Stimulated activated CD4-positive, alpha-beta T cell treated with anti-CD3 and anti-CD28 coated beads, Interleukin-4, amount 100 ng/mL, for 24 hours (primary cell): ENCODE measurements around the gene TINAGL1.

Experiments
- DNase-seq: peaks from one replicate; pipeline ENCODE4 v3.0.0-alpha.2; 2020

TINAGL1 gene

DNA sequence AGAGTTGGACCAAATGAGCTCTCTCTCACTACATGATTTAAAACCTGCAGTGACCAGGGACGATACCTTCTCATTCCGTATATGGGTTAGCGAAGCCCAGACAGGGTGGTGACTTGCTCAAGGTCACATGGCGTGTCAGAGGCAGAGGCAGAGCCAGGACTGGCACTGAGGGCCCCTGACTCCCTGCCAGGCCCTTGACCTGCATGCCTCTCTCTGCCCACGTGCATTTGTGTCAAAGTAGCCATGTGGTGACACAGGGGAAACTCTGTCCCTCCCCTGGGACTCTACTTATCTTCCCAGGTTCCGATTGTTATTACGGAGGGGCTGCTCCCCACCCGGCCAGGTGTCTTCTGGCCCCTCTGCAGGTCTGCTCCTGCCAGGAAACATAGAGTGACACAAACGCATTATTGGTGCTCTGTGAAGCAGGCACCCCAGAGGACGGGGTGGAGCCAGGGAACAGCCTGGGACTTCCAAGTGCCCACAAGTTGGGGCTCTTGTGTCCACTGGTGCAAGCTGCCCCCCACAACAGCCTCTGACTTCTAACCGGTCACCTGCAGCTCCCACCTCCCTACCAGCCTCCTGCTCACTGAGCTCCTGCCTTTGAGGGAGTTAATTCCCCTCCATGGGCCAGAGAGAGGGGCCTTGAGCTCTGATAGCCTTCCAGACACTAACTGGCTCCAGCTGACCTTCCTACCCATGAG lies 7.3 kb upstream of the TINAGL1 start:
- no peak for DNase-seq

DNA sequence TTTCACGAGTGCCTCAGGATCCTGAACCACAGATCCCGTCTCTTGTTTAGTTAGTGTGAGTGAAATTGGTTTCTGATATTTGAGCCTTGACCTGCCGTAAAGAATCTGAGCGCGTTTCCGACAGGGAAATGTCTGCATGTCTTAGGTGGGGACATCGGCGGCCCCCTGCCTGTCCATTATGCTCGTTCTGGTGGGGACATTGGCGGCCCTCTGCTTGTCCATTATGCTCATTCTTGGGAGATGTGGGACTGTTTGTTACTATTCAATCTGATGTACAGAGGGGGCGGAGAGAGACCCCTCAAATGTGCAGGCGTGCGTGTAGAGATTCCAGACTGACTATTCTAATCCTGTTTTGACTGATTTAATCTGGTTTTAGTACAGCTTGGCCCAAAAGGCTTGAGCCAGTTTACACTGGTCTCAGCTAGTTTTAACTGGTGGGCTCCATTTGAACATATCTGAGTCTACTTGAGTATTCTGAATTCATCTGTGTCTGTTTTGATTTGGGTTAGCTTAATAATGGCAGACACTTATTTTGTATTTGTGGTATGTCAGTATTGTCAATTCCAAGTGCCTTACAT lies 6.6 kb upstream of the TINAGL1 start:
- DNase-seq = no peak

DNA sequence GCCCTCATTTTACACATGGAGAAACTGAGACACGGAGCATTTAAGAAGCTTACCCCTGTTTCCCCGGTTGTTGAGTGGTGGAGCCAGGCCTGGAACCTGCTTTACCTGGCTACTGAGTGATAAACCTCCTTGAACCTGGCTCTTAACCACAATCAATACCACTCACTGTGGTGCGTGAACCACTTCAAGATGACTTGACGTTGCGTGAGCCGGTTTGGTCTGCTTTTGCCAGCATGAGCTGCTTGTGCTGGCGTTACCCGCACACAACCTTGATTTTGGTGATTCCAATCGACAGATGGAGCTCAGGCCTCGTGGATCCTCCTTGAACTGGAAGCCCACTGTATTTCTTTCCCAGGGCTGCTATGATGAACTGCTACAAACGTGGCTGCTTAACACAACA lies 6.1 kb upstream of the TINAGL1 start:
- no peak for DNase-seq

DNA sequence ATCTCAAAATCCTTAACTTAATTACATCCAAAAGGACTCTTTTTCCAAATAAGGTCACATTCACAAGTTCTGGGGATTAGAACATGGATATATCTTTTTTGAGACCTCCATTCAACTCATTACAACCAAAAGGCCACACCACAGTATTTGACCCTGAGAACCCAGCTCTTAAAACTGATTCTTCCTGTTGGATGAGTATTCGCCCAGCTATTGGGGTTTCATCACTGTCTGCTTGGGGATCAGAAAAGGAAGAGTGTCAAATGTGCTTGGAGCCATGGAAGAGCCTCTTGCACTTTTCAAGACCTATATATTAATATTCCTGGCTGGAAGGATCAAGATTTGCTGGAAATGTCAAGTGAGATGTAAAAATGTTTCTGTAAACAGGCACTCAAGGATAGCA lies 5.4 kb upstream of the TINAGL1 start:
- no peak for DNase-seq

DNA sequence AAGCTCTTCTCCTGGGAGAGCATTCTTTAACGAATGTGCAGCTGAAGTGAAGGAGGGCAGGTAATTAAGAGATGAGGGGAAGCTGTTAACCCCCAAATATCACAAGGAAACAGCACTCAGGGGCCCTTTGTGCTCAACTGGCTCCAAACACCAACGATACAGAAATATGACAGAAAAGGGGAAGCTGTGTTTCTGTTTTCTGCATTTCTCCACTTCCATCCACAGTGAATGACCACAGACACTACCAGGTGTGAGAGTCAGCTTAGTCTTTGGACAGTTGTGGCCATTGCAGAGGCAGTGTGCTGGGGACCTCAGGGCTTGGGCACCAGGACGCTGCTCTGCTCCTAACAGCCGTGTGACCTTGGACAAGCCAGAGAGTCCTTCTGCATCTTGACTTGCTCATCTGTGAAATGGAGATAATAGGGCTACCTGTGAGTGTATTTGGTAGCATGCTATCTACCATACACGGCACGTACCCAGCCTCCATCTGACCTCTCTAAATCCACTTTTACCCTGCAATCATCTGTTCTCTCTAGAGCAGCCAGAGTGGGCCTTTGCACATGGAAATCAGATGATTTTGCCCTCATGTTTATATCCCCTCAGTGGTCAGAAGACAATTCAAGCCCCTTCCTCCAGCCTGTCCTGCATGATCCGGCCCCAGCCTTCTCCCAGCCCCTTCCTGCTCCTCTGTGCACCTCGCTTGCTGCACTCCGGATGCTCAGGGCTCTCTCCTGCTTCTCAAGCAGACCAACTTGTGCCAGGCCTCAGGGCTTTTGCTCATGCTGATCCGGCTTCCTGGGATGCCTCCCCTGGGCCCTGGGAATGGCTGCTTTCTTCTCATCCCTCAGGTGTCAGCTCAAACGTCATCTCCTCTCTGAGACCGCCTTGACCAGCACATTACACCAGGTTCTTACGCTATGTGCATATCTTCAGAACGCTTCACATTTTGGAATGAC lies 4.7 kb upstream of the TINAGL1 start:
- no peak for DNase-seq

DNA sequence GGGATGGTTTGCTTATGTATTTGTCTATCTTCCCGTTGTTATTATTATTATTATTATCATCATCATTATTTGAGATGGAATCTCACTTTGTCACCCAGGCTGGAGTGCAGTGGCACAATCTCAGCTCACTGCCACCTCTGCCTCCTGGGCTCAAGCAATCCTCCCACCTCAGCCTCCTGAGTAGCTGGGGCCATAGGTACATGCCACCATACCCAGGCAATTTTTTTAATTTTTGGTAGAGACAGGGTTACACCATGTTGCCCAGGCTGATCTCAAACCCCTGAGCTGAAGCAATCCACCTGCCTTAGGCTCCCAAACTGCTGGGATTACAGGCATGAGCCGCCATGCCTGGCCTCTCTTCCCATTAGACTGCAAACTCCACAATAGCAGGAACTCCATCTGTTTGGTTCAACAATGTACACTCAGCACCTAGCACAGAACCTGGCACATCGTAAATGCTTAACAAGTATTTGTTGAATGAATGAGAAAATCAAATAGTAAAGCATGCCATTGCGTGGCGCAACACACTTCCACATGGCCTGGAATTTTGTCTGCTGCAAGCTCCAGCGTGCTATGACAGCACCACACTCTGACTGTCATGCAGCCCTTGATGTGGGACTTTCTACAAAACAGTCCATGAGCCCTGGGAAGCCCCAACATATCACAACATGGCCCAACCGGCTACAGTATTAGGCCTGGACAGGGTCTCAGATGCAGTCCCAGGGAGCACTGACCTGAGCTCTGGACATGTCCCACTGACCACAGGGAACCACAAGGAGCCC lies 3.8 kb upstream of the TINAGL1 start:
- no peak for DNase-seq

DNA sequence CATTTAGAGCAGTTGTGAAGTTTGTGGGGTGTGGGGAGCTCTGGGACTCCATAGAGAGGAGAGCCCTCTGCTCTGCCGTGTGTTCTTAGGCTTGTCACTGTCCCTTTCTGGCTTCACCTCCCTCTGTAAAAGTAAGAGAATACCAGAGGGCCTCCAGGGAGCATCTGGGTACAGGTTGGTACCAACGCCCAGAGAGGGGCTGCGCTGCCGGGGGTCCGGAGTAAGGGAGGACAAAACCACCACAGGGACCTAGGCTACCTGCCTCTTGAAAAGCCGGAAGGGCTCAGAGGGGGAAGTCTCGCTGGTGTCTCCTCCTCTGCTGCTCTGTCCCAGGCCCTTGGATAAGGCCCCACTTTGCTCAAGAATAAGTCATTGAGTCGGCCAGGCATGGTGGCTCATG lies 3.1 kb upstream of the TINAGL1 start:
- no peak for DNase-seq

DNA sequence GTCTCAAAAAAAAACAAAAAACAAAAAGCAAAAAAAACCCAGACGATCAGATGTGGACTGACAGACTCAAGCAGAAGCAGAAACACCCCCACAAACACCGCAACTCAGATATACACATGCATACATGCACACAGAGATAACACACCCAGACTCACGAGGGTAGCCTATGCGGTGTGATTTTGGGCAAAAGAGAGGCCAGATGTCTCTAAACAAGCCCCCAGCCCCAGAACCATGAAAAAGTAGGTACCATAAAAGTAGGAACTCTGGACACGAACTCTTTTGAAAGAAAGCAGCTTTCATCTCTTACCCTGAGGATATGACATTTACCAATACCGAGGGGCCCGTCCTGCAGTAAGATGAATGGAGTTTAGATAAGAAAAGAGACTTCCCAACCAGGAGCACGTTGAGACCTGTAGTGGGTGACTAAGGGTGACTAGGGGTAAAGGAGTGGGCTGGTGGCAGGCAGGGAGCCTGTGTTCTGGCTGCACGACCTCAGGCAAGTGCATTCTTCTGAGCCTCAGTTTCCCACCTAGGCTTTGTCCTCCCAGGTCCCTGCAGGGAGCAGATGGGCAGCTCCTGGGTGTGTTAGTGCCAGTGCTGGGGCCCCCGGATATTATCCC lies 1.5 kb upstream of the TINAGL1 start:
- no peak for DNase-seq

DNA sequence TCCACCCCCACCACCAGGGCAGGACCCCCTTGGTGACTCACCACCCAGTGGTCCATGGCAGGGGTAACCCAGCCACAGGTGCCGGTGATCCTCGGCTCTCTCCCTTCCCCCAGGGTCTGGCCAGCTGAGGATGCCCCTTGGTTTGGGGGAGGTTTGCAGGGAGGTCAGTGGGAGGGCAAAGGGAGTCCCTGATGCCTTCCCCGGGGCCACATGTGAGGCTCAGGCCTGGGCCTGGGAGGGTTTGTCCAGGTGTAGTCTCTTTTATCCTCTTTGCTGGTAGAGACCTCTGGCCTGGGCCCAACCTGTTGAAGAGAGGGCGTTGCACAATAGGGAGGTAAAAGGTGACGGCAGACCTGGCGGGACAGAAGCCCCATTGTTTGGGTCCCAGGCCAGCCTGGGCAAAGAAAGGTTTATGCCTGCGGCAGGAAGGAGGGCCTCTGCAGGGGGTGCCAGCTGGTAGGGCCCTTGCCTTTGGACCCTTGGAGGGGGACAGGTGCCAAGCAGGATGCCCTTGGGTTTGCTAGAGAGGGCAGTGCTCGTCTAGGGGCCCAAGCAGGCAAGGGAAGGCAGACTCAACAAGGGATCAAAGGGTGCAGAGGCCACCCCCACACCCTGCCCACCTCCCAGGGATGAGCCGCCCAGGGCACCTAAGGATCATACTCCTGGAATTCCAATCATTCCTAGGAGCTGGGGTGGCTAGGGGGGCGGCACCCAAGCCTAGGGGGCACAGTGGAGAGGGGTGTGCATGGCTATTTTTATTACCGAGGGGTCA lies 760 bp upstream of the TINAGL1 start:
- DNase-seq = no peak

DNA sequence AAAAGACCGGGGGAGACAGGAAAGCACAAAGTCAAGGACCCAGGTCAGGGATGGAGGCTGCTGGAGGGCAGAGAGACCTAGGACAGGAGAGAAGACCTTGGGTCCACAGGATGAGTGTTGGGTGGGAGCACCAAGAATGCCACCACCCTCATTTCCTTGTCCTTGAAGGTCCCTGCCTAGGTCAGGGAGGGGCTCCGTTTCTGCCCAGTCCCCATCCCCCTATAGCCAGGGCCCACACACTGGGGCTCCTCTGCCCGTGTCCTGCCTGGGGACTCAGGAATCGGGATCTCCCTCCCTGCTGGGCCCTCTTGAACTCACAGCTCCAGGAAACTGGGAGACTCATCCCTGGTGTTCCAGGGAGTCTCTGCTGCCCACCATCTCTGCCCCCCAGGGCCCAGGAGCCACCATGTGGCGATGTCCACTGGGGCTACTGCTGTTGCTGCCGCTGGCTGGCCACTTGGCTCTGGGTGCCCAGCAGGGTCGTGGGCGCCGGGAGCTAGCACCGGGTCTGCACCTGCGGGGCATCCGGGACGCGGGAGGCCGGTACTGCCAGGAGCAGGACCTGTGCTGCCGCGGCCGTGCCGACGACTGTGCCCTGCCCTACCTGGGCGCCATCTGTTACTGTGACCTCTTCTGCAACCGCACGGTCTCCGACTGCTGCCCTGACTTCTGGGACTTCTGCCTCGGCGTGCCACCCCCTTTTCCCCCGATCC lies 584 bp downstream of the TINAGL1 start:
- no peak for DNase-seq

DNA sequence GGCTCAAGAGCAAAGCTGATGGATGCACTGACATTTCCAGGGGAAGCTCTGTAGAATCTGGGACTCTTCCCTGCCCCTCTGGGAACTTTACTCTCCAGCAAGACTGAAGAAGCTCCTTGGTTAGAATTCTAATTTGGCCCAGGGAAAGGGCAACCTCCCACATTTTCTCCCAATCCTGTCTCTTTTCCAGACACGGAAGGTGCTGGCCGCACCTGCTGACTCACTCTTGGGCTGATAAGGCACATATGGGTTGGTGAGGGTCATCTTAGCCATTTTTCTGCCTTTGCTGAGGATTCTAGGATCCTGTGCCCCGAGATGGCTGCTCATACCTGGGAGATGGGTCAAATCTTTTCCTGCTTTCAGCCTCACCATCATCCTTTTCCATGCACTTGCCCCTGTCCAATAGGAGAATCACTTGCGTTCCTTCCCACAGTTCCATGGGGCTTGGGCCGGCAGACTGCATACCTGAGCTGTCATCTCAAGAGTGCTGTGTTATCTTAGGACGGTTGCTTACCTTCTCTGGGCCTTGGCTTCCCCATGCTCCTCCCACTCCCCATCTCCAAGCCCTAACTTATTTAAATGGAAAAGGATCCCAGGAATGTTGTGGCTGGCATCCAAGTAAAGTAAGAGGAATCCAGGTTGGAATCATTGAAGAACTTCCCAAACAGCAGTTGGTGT lies 1.3 kb downstream of the TINAGL1 start:
- no peak for DNase-seq

DNA sequence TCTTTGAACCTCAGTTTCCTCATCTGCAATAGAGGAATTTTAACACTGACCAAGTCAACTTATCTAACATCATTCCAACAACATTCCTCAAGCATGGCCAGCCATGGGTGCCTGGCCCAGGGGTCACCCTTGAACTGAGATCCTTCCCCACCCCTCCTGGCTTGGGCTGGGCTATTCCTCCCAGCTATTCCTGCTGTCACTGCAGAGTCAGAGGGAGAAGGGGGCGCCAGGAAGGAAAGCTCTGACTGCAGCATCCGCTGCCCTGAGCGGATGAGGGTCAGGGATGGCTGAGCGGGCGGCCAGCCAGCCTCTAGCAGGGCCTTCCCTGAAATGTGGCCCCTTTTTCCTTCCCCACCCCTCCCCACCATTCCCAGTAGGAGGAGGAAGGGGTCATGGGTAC lies 3.1 kb downstream of the TINAGL1 start:
- no peak for DNase-seq

DNA sequence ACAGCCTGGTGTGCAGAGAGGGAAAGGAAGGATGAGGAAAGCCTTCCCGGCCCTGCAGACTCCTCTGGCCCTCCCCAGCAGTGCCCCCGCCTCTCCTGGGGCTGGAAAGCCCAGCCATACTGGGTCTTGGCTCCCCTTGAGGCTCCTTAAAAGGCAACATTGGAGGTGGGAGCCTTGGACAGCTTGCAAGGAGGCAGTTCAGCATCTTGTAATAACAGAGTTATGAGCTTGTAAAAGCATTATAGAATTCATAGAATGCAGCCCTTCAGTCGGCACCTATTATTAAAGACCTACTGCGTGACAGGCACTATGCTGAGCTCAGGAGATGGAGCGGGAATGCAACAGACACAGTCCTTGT lies 4.2 kb downstream of the TINAGL1 start:
- DNase-seq = no peak

DNA sequence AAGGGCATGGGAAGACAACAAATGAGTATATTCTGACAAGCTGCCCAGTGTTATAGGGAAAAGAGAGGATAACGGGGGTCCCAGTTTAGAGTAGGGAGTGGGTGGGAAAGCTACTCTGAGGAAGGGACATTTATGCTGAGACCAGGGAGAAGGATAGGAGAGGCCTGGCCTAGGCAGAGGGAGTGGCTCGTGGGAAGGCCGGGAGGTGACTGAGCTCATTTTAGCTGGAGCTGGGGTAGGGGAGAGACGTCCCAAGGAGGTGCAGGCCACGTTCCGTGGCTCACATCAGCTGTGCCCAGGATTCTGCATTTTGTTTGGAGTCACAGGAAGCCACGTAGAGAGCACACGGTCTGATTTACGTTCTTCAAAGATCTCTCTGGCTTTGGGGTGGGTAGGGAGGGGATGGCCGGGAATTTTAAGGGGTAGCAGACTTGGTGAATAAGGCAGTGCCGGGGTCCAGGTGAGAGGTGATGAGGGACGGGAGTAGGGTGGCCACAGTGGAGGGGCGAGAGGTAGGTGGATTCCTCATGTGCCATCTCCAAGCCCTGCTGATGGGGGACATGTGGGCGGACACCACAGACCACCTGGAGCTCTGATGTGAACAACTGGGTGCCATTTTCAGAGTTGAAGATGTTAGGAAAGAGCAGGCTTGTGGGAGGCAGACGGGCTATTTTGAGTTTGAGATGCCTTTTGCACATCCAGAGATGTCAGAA lies 4.7 kb downstream of the TINAGL1 start:
- no peak for DNase-seq

DNA sequence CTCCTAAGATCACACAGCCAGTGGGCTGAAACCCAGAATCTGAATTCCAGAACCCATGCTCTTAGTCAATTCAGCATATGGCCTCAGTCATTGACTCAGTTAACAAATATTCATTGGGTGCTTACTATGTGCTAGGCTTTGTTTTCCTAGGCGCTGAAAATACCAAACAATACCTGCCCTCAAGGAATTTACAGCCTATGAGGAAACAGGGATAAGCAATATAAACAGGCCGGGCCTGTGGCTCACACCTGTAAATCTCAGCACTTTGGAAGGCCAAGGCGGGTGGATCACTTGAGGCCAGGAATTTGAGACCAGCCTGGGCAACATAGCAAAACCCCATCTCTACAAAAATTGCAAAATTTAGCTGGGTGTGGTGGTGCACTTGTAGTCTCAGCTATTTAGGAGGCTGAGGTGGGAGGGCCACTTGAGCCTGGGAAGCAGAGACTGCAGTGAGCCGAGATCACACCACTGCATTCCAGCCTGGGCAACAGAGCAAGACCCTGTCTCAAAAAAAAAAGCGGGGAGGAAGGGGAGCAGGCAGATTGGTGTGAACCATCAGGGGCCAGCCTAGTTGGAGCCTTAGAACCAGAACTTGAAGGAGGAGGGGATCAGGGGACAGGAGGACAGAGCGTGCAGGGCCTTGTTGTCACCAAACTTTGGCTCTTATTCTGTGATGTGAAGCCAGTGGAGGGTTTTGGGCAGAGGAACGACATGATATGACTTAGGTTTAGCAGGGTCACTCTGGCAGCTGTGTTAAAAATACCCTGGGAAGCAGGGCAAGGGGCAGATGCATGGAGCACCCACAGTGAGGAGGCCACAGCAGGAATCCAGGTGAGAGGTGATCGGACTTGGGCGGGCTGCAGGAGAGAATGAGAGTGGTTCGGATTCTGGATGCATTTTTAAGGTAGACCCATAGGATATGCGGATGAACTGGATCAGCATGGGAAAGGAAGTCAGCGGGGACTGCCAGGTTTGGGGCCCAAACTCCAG lies 5.8 kb downstream of the TINAGL1 start:
- no peak for DNase-seq

DNA sequence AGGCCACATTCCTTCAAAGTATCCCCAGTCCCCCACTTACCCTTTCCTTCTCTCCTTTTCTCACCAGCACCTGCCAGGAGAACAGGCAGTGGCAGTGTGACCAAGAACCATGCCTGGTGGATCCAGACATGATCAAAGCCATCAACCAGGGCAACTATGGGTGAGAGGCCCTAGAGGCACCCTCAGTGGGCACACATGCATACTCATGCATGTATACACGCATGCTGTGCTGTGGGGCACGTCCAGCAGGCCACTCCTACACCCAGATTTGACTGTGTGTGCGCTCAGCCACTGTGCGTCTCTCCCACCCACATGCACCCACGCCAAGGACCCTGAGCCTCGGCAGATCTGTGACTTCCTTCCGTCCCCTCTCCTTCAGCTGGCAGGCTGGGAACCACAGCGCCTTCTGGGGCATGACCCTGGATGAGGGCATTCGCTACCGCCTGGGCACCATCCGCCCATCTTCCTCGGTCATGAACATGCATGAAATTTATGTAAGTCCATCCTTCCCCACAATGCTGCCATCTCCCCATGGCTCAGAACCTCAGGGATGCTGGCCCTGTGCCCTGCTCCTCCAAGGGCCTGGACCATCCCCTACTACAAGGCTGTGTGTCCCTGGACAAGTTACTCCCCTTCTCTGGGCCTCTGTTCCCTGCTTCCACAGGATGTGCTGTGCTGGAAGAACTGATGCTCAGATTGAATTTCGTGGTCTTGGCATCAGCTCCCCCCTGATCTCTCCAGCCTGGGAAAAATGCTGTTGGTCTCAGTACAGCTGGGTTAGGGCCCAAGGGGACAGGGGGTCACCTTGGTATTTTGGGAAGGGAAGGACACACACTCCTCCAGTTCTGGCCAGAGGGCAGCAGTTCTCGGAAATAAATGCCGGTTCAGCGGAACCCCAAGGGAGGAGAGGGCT lies 7.0 kb downstream of the TINAGL1 start:
- DNase-seq = no peak
